ENCODE data around the gene C3orf20.
A peak's percentile ranks its signal among the peaks of the same experiment; 100 is the strongest.
"Not testable (repeated sequence)": the region's sequence is repeated elsewhere in the genome, so short reads cannot be mapped to it uniquely, and the experiment has no call there.

The C3orf20 gene

GRCh38 chr3:14703128-14703750 is 28.3 kb downstream of the C3orf20 start:
- DNase-seq = no peak

GRCh38 chr3:14703791-14704190 is 28.9 kb downstream of the C3orf20 start:
- no peak for DNase-seq

GRCh38 chr3:14706096-14706495 is 31.2 kb downstream of the C3orf20 start:
- no peak for DNase-seq

- no peak for DNase-seq
Observed at GRCh38 chr3:14716591-14716990, 41.6 kb downstream of the C3orf20 start.

DNA sequence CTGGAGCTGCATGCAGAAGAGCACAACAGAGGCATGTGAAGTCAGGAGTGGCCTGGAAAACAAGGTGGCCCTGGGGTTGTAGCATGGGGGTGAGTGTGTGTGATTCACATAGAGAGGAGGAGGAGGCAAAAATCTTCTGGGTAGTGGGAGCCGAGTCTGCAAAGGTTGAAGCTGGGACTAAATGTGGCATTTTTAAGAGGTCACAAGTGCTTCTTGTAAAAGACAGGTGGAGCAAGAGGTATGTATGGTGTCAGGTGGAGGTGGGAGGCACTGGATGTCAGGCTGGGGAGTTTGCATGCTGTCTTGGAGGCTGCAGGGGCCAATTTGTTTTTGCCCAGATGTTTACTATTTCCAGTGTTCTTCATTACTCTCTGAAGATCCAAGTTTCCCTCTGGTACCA is 42.4 kb downstream of the C3orf20 start:
- DNase-seq = no peak

GRCh38 chr3:14718539-14718938 is 43.6 kb downstream of the C3orf20 start:
- no peak for DNase-seq

GRCh38 chr3:14719006-14719405 is 44.1 kb downstream of the C3orf20 start:
- DNase-seq = no peak

- DNase-seq = no peak
Observed at GRCh38 chr3:14721126-14721864, 46.4 kb downstream of the C3orf20 start.

- no peak for DNase-seq
Observed at GRCh38 chr3:14725013-14725412, 50.1 kb downstream of the C3orf20 start.

DNA sequence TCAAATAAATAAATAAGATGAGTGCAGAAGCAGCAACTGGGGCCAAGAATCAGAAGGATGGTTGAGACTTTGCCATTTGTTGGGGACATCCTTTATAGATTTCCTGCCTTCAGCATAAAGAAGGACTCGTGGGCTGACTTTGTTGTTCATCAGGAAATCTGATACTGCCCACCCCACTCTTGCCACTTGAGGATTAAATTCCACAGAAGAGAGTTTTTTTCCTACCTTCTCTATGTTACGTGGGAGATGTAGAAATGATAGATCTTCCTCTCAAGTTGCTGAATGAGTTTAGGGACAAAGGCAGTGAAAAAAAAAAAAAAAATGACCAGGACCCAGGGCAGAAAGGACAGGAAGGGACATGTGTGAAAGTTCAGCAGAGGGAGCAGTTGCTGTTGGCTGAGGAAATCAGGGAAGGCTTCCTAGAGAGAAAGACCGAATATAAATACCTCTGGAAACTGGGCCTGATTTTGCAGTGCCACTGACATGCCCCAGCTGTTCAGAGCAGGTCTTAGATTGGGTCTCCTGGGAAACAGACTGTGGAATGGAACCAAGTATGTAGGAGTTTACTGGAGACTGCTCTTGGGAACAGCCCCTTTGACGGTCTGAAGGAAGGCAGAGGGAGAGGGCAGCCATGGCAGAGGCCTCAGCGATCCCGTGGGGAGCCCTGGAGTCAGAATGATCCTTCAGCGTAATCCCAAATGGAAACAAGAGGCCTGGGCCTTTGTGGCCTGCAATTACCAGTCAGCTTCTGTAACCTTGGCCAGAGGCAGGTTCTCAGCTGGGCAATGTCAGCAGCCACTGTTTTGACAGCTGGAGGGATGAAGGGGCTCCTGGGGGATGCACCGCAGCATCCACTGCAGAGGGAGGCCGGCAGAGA is 50.9 kb downstream of the C3orf20 start:
- DNase-seq = no peak

- no peak for DNase-seq
Observed at GRCh38 chr3:14726441-14726780, 51.5 kb downstream of the C3orf20 start.

GRCh38 chr3:14728113-14728512 is 53.2 kb downstream of the C3orf20 start:
- no peak for DNase-seq

DNA sequence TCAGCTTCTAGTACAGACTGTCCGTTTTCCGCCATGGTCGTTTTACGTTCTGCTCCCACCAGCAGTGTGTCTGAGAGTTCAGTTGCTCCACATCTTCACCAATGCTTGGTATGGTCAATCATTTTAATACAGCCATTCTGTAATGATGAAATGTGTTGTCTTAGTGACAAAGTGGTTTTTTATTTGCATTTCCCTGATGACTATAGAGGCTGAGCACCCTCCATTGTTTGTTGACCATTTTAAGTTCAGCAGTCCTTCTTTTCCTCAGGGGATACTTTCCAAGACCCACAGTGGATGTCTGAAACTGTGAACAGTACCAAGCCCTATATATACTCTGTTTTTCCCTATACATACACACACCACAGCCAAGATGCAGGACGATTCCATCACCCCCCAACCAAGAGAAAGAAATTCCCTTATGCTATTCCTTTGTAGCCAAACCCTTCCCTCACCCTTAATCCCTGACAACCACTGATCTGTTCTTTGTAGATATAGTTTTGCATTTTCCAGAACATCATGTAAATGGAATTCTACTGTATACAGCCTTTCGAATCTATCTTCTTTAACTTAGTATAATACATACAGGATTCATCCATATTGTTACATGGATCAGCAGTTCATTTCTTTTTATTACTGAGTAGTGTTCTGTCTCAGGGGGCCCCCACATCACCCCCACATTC is 55.9 kb downstream of the C3orf20 start:
- peak; percentile 16 for DNase-seq

DNA sequence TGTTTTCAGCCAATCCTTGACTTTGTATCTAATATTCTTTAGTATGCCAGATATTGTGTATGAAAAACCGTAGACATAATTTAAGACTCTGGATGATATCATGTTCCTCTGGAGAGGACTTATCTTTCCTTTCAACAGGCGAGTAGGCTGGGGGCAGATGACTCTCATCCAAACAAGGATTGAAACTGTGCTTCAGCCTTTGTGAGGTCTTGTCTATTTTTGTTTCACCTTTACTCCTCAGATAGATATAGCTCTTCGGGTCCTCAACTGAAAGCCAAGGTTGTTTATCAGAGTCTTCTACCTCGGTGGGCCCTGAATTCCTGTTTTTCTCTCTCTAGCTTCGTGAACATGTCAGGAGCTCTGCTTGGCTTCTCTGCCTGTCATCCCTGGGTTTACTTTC is 66.0 kb downstream of the C3orf20 start:
- DNase-seq = no peak

GRCh38 chr3:14741510-14741909 is 66.6 kb downstream of the C3orf20 start:
- no peak for DNase-seq

- no peak for DNase-seq
Observed at GRCh38 chr3:14744556-14744955, 69.6 kb downstream of the C3orf20 start.

DNA sequence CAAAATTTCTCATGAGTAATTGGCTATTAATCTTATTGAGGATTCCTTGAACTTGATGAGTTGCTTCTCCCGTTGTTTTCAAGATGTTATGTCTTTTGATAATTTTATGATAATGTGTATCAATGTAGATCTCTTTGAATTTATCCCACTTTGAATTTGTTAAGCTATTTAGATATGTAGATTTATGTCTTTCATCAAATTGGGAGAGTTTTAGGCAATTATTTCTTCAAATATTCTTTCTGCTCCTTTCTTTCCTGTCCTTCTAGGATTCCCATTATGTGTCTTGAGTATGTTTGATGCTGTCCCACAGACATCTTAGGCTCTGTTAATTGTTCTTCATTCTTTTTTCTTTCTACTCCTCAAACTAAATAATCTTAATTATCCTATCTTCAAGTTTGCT is 75.7 kb downstream of the C3orf20 start:
- no peak for DNase-seq

DNA sequence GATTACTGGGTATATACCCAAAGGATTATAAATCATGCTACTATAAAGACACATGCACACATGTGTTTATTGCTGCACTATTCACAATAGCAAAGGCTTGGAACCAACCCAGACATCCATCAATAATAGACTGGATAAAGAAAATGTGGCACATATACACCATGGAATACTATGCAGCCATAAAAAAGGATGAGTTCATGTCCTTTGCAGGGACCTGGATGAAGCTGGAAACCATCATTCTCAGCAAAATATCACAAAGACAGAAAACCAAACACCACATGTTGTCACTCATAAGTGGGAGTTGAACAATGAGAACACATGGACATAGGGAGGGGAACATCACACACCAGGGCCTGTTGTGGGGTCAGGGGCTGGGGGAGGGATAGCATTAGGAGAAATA is 78.0 kb downstream of the C3orf20 start:
- not testable (repeated sequence) for DNase-seq

DNA sequence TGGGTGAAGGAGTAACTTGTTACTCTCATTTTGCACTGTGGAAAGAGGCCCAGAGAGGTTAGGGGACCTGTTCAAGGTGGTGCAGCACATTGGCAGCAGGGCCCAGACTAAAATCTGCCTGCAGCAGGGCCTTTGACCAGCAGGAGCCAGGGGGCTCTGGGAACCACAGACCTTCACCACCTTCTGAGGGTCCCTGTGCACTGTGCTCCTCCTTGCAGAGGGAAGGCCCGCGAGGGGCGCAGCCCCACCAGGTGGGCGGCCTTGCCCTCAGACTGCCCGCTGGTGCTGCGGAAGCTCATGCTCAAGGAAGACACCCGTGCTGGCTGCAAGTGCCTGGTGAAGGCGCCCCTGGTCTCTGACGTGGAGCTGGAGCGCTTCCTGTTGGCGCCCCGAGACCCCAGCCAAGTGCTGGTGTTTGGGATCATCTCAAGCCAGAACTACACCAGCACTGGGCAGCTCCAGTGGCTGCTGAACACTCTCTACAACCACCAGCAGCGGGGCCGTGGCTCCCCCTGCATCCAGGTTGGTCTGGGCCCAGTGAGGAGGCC is 82.3 kb downstream of the C3orf20 start:
- no peak for DNase-seq

DNA sequence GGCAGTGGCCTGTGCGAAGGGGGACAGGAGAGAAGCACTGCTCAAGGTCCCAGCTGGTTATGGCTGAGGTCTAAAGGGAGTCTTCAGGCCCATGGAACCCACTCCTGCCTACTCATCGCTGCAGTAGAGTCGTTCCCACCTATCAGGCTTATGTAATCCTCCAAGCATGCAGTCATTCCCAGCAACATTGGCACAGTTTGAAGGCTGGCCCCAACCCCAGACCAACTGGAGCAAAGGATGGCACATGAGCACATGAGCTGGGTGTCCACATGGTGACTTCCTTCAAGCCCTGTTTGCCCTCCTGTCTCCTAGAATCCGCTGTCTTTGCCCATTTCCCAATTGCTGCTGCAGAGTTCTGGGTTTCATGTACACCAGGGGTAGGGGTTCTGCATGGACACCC is 83.4 kb downstream of the C3orf20 start:
- no peak for DNase-seq

- no peak for DNase-seq
Observed at GRCh38 chr3:14758959-14759358, 84.0 kb downstream of the C3orf20 start.

- DNase-seq = no peak
Observed at GRCh38 chr3:14760185-14760584, 85.2 kb downstream of the C3orf20 start.

DNA sequence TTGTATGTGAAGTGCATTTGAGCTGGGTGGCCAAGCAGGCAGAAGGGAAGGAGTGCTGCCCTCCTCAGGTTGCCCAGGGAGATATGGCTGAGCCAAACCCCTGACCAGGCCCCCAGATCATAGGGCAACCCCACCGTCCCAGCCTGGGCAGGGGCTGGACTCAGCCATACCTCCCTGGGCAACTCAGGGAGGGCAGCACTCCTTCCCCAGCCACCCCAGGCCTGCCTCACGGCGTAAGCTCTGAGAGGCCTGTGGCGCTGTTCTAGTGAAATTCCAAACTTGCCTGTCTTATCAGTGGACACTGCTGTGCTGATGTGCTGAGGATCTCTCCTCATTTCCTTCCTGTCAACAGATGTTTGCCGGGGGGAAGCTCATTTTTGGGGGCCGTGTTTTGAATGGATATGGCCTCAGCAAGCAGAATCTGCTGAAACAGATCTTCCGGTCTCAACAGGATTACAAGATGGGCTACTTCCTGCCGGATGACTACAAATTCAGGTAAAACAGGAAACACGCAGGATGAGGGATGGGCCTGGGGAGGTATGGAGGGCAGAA is 86.3 kb downstream of the C3orf20 start:
- DNase-seq = no peak
